Large intestine (tissue), 3 donors: Measurements from ENCODE around the gene DEPDC1B. TPM values are rescaled to one million over a fixed set of nuclear protein-coding genes. Genes with fewer than 3 reads are reported as not detected.
"Not testable (repeated sequence)": the region's sequence is repeated elsewhere in the genome, so short reads cannot be mapped to it uniquely, and the experiment has no call there.

Source experiments
- DNase-seq, 2 donors: peaks; one replicate each; pipeline versions ENCODE4 v3.0.0 to v3.0.0-alpha.2; 2013
- H3K27ac ChIP-seq: one replicate; pipeline ENCODE4 v1.5.1; 2013; ENCODE audit warnings: low read length
- H3K27me3 ChIP-seq: 2 replicates; pipeline ENCODE4 v1.6.1; 2013; ENCODE audit warnings: low read length; ENCODE audit not compliant: control insufficient read depth, insufficient read depth
- H3K36me3 ChIP-seq: 2 replicates; pipeline ENCODE4 v1.6.1; 2013; ENCODE audit warnings: low read length; ENCODE audit not compliant: control insufficient read depth, insufficient read depth
- H3K4me1 ChIP-seq: one replicate; pipeline ENCODE4 v1.6.1; 2013; ENCODE audit warnings: low read length; ENCODE audit not compliant: control insufficient read depth, insufficient read depth
- H3K4me3 ChIP-seq: one replicate; pipeline ENCODE4 v1.5.1; 2013; ENCODE audit warnings: low read length
- H3K9me3 ChIP-seq: one replicate; pipeline ENCODE4 v1.6.1; 2013; ENCODE audit warnings: mild to moderate bottlenecking, low read depth, low read length, moderate library complexity; ENCODE audit not compliant: control insufficient read depth
- WGBS: methylation state at CpG from one replicate; pipeline ENCODE4 v1.1.5; 2013; ENCODE audit warnings: low lambda C conversion rate; ENCODE audit not compliant: insufficient coverage; 5-methylcytosine and 5-hydroxymethylcytosine counted together
- polyA plus RNA-seq: library from polyadenylated mRNA; unstranded; fragments of 120-200 nt; gene quantifications from one replicate; pipeline ENCODE4 v1.2.1, GENCODE V29; 2013

DEPDC1B gene
- polyA plus RNA-seq, 1 donor, result 15.3 TPM

- H3K9me3 ChIP-seq, result peaks cover 4% of the 10 kb centered on the region
- no CpG with 5 or more reads among the region's 2 CpGs for WGBS
- no peaks in the 10 kb centered on the region for H3K27me3 ChIP-seq
Measured at GRCh38 chr5:60590172-60590571, 109.8 kb downstream of the DEPDC1B start.

DNA sequence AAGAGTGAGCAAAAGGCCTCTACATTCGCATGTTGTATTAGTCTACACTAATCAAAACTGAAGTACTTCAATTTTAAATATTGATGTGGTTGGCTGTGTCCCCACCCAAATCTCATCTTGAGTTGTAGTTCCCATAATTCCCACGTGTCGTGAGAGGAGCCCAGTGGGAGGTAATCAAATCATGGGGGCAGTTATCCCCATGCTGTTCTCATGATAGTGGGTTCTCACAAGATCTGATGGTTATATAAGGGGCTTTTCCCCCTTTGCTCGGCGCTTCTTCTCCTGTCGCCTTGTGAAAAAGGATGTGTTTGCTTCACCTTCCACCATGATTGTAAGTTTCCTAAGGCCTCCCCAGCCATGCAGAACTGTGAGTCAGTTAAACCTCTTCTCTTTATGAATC, 112.7 kb downstream of the DEPDC1B start:
- H3K36me3 ChIP-seq, DNase-seq, H3K4me1 ChIP-seq, H3K27me3 ChIP-seq, H3K4me3 ChIP-seq, H3K27ac ChIP-seq, H3K9me3 ChIP-seq: not testable (repeated sequence)
- WGBS, result no CpG with 5 or more reads among the region's 6 CpGs

More at GRCh38 chr5:60590172-60590571, 109.8 kb downstream of the DEPDC1B start:
- no peak for DNase-seq
- Histone ChIP-seq H3K4me3 (no peak overlapping the region), H3K27ac (no peak overlapping the region), H3K36me3 (peaks cover 4% of the 10 kb centered on the region), H3K4me1 (no peaks in the 10 kb centered on the region)

DNA sequence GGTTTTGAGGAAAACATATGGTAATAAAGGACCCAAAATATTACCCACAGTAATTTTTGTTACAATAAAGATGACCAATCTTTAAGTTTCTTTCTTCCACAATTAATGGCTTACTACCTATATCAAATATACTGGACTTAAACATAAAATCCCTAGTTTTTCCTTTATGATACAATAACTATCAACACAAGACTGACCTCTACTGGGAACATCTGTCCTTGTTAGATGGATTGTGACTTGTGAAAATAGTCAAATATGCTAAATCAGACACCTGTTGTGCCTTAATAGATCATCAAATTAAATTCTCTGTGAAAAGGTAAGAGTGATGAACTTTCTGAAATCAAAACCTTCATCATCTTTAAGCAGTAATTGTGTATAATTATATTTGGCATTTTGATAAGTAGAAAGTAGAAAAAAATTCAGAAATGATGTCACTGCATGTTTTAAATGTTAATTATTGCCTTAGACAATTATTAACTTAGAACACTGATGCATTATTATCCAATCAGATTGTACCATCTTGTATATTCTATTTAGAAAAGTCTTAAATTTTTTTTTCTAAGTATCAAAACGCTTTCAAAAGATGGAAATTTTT, 113.6 kb downstream of the DEPDC1B start:
- H3K4me3 ChIP-seq, result no peak overlapping the region
- H3K27ac ChIP-seq, result no peak overlapping the region
- WGBS, result 100% methylated on average over 1 of the region's 1 CpG
- H3K9me3 ChIP-seq, result no peaks in the 10 kb centered on the region
- no peaks in the 10 kb centered on the region for H3K27me3 ChIP-seq
- no peak for DNase-seq
- no peaks in the 10 kb centered on the region for H3K36me3 ChIP-seq
- H3K4me1 ChIP-seq, result no peaks in the 10 kb centered on the region

GRCh38 chr5:60585618-60586017, 114.3 kb downstream of the DEPDC1B start:
- 100% methylated on average over 1 of the region's 5 CpGs for WGBS
- no peaks in the 10 kb centered on the region for H3K4me1 ChIP-seq
- H3K9me3 ChIP-seq, result no peaks in the 10 kb centered on the region
- DNase-seq, result no peak
- H3K27me3 ChIP-seq, result no peaks in the 10 kb centered on the region
- H3K36me3 ChIP-seq, result no peaks in the 10 kb centered on the region
- no peak overlapping the region for H3K4me3 ChIP-seq
- H3K27ac ChIP-seq, result no peak overlapping the region

DNA sequence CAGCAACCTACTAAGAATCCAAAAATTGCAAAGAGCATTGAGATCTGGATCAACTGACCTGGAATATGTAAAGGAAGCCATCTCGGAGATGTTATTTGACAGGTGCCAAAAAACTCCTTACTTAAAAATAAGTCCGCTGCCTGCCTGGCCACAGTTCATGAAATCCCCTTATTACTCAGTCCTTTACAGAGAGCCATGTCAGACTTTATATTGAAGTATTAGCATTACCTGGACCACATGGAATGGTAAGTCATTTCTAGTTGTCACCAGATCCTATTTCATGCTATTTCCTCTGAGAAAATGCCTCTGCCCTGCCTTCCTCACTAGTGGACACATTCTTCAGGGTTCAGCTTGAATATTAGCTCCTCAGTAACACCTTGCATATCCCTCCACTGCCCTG, 115.7 kb downstream of the DEPDC1B start:
- H3K4me3 ChIP-seq, result no peak overlapping the region
- WGBS, result no CpG with 5 or more reads among the region's 2 CpGs
- H3K27me3 ChIP-seq, result no peaks in the 10 kb centered on the region
- no peaks in the 10 kb centered on the region for H3K9me3 ChIP-seq
- no peaks in the 10 kb centered on the region for H3K36me3 ChIP-seq
- H3K4me1 ChIP-seq, result no peaks in the 10 kb centered on the region
- DNase-seq, result no peak
- H3K27ac ChIP-seq, result no peak overlapping the region

DNA sequence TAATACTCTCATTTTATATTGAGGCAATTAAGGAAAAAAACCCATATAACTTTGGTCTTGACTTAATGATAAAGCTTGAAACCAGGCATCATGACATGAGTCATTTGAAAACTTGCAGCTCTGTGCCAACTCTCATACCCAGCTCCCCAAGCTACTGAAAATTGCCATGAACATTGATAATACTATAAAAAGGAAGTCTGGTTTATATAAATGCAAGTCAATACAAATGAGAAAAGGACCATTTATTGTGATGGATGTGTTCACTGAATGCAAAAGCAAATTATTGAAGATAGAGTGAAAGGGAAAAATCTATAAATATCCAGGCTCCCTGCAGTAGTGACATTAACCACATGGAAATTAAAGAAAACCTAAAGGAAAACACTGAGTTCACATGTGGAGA, 116.3 kb downstream of the DEPDC1B start:
- Histone ChIP-seq H3K4me1 (no peaks in the 10 kb centered on the region), H3K4me3 (no peak overlapping the region), H3K36me3 (no peaks in the 10 kb centered on the region), H3K27me3 (no peaks in the 10 kb centered on the region), H3K27ac (no peak overlapping the region), H3K9me3 (no peaks in the 10 kb centered on the region)
- DNase-seq, result no peak

GRCh38 chr5:60578315-60578714, 121.7 kb downstream of the DEPDC1B start:
- no peak for DNase-seq
- Histone ChIP-seq H3K27me3 (no peaks in the 10 kb centered on the region), H3K4me1 (no peaks in the 10 kb centered on the region), H3K9me3 (no peaks in the 10 kb centered on the region), H3K27ac (no peak overlapping the region), H3K36me3 (no peaks in the 10 kb centered on the region), H3K4me3 (no peak overlapping the region)
- no CpG with 5 or more reads among the region's 3 CpGs for WGBS

DNA sequence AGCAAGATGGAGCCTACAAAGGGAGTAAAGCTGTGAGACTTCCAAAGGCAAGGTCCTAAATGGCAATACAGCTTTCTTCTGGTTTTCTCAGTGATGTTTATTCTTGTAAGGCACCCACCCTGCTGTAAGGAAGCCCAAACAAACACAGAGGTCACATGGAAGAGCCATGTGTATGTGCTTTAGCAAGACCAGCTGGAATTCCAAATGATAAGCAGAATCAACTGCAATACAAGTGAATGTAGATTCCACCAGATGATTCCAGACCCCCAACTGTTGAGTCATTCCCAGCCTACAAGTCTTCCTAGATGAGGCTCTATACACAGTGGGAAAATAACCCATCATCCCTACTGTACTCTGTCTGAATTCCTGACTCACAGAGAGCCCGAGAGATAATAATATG, 122.8 kb downstream of the DEPDC1B start:
- Histone ChIP-seq H3K36me3 (no peaks in the 10 kb centered on the region), H3K9me3 (no peaks in the 10 kb centered on the region), H3K4me1 (no peaks in the 10 kb centered on the region), H3K4me3 (no peak overlapping the region), H3K27ac (no peak overlapping the region), H3K27me3 (no peaks in the 10 kb centered on the region)
- WGBS, result no CpG with 5 or more reads among the region's 1 CpG
- no peak for DNase-seq

DNA sequence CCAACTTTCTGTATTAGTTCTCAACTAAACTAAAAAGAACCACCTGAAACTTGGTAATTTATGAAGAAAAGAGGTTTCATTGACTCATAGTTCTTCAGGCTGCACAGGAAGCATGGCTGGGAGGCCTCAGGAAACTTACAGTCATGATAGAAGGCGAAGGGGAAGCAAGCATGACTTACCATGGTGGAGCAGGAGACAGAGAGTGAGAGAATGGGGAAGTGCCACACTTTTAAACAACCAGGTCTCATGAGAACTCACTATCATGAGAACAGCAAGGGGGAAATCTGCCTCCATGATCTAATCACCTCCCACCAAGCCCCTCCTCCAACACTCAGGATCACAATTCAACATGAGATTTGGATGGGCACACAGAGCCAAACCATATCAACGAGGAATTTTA, 123.5 kb downstream of the DEPDC1B start:
- no peak overlapping the region for H3K4me3 ChIP-seq
- no peaks in the 10 kb centered on the region for H3K9me3 ChIP-seq
- DNase-seq, result no peak
- no peaks in the 10 kb centered on the region for H3K36me3 ChIP-seq
- H3K27ac ChIP-seq, result no peak overlapping the region
- H3K4me1 ChIP-seq, result no peaks in the 10 kb centered on the region
- no CpG with 5 or more reads among the region's 2 CpGs for WGBS
- no peaks in the 10 kb centered on the region for H3K27me3 ChIP-seq

- H3K36me3 ChIP-seq, result no peaks in the 10 kb centered on the region
- H3K4me3 ChIP-seq, result no peak overlapping the region
- peaks cover 14% of the 10 kb centered on the region for H3K9me3 ChIP-seq
- no peaks in the 10 kb centered on the region for H3K27me3 ChIP-seq
- no peak for DNase-seq
- H3K27ac ChIP-seq, result no peak overlapping the region
- no CpG with 5 or more reads among the region's 2 CpGs for WGBS
- H3K4me1 ChIP-seq, result no peaks in the 10 kb centered on the region
Measured at GRCh38 chr5:60568646-60569045, 131.3 kb downstream of the DEPDC1B start.

DNA sequence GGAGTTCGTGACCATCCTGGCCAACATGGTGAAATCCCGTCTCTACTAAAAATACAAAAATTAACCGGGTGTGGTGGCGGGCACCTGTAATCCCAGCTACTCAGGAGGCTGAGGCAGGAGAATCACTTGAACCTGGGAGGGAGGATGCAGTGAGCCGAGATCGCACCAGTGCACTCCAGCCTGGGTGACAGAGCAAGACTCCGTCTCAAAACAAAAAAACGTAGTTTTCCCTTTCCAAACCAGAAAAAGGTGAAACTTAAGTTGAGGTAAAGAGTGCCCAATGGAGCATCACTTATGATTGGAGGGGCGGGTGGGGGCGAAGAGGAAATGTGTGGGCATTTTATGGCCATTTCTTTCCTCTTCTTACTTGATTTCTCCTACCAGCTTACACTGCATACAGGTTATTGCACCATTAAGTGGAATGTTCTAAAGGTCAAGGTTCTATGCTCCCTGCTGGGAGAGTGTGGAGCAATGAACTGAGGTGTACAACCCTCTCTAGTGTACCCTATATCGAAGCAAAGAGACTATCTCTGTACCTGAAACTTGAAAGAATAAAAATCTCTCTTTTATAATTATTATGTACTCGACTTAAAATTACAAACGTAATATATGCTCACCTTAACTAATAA, 136.2 kb downstream of the DEPDC1B start:
- Histone ChIP-seq H3K4me1 (no peaks in the 10 kb centered on the region), H3K36me3 (no peaks in the 10 kb centered on the region), H3K9me3 (peaks cover 11% of the 10 kb centered on the region), H3K4me3 (no peak overlapping the region), H3K27ac (no peak overlapping the region), H3K27me3 (no peaks in the 10 kb centered on the region)
- WGBS, result 73% methylated on average over 3 of the region's 13 CpGs
- DNase-seq, result peak in 1 of 2 donors; percentile 52
